Liver (tissue), 9 donors: ENCODE measurements around the gene GUCD1. TPM values are rescaled to one million over a fixed set of nuclear protein-coding genes. Genes with fewer than 3 reads are reported as not detected.

ENCODE experiments used
- DNase-seq: peaks from one replicate; pipeline ENCODE4 v3.0.0-alpha.2; 2017; ENCODE audit warnings: low spot score
- H3K27ac ChIP-seq, 2 donors: one replicate each; pipeline ENCODE4 v1.7.0; 2013; ENCODE audit warnings: inconsistent platforms in 2 of 2, low read length in 2 of 2, control low read depth in 1 of 2, low read depth in 1 of 2, mild to moderate bottlenecking in 1 of 2
- H3K27me3 ChIP-seq, 4 donors: one replicate each; pipeline versions ENCODE4 v1.6.1 to v1.7.0; 2013; ENCODE audit warnings: low read length in 3 of 4, inconsistent platforms in 1 of 4, mild to moderate bottlenecking in 1 of 4, moderate library complexity in 1 of 4; ENCODE audit not compliant: control insufficient read depth in 4 of 4, insufficient read depth in 4 of 4
- H3K36me3 ChIP-seq, 4 donors: one replicate each; pipeline versions ENCODE4 v1.6.1 to v1.7.0; 2013; ENCODE audit warnings: low read length in 3 of 4, mild to moderate bottlenecking in 3 of 4, low read depth in 1 of 4, moderate library complexity in 1 of 4; ENCODE audit not compliant: control insufficient read depth in 4 of 4, insufficient read depth in 3 of 4
- H3K4me1 ChIP-seq, 4 donors: one replicate each; pipeline versions ENCODE4 v1.6.1 to v1.7.0; 2013; ENCODE audit warnings: low read length in 3 of 4, mild to moderate bottlenecking in 3 of 4, moderate library complexity in 1 of 4; ENCODE audit not compliant: control insufficient read depth in 4 of 4, insufficient read depth in 4 of 4
- H3K4me3 ChIP-seq, 3 donors: one replicate each; pipeline versions ENCODE4 v1.6.1 to v1.7.0; 2013; ENCODE audit warnings: low read length in 3 of 3, control low read depth in 1 of 3, low read depth in 1 of 3, mild to moderate bottlenecking in 1 of 3
- H3K9ac ChIP-seq, 2 donors: one replicate each; pipeline ENCODE4 v1.7.0; 2013; ENCODE audit warnings: low read length in 2 of 2, mild to moderate bottlenecking in 2 of 2, moderate library complexity in 2 of 2, control low read depth in 1 of 2, low read depth in 1 of 2
- H3K9me3 ChIP-seq, 4 donors: one replicate each; pipeline versions ENCODE4 v1.6.1 to v1.7.0; 2013; ENCODE audit warnings: low read length in 3 of 4; ENCODE audit not compliant: control insufficient read depth in 4 of 4
- ATF3 ChIP-seq: IDR thresholded peaks from 2 replicates; pipeline ENCODE4 v1.6.1; 2016; ENCODE audit warnings: antibody characterized with exemption
- EGR1 ChIP-seq, 2 donors: IDR thresholded peaks; 2 replicates each; pipeline ENCODE4 v1.6.1; 2016 to 2018; ENCODE audit warnings: antibody characterized with exemption in 2 of 2, low read depth in 2 of 2
- FOXA1 ChIP-seq: IDR thresholded peaks from 2 replicates; pipeline ENCODE4 v1.6.1; 2016; ENCODE audit warnings: antibody characterized with exemption
- FOXA2 ChIP-seq: IDR thresholded peaks from 2 replicates; pipeline ENCODE4 v1.6.1; 2016; ENCODE audit warnings: antibody characterized with exemption
- GABPA ChIP-seq, 2 donors: IDR thresholded peaks in 1 of 2; conservative IDR thresholded peaks in 1 of 2; 2 replicates each; pipeline ENCODE4 v1.6.1; 2016; ENCODE audit warnings: antibody characterized with exemption in 2 of 2, mild to moderate bottlenecking in 1 of 2, moderate library complexity in 1 of 2
- HNF4A ChIP-seq, 2 donors: conservative IDR thresholded peaks; 2 replicates each; pipeline ENCODE4 v1.6.1; 2016; ENCODE audit warnings: antibody characterized with exemption in 2 of 2, mild to moderate bottlenecking in 2 of 2
- HNF4G ChIP-seq: IDR thresholded peaks from 2 replicates; pipeline ENCODE4 v1.6.1; 2016; ENCODE audit warnings: antibody characterized with exemption
- JUND ChIP-seq, 2 donors: IDR thresholded peaks; 2 replicates each; pipeline ENCODE4 v1.6.1; 2016; ENCODE audit warnings: antibody characterized with exemption in 2 of 2
- NR2F2 ChIP-seq: IDR thresholded peaks from 2 replicates; pipeline ENCODE4 v1.6.1; 2016; ENCODE audit warnings: antibody characterized with exemption
- RAD21 ChIP-seq, 2 donors: IDR thresholded peaks; 2 replicates each; pipeline ENCODE4 v1.6.1; 2016; ENCODE audit warnings: antibody characterized with exemption in 2 of 2, mild to moderate bottlenecking in 2 of 2
- RXRA ChIP-seq, 2 donors: IDR thresholded peaks; 2 replicates each; pipeline ENCODE4 v1.6.1; 2017 to 2018; ENCODE audit warnings: antibody characterized with exemption in 2 of 2, mild to moderate bottlenecking in 1 of 2
- SP1 ChIP-seq: IDR thresholded peaks from 2 replicates; pipeline ENCODE4 v1.6.1; 2018; ENCODE audit warnings: antibody characterized with exemption, mild to moderate bottlenecking
- TAF1 ChIP-seq: conservative IDR thresholded peaks from 2 replicates; pipeline ENCODE4 v1.6.1; 2016; ENCODE audit warnings: antibody characterized with exemption, mild to moderate bottlenecking
- YY1 ChIP-seq: IDR thresholded peaks from 2 replicates; pipeline ENCODE4 v1.6.1; 2016; ENCODE audit warnings: antibody characterized with exemption, mild to moderate bottlenecking
- WGBS: extraction: QIAGEN DNeasy Blood & Tissue Kit; methylation state at CpG from one replicate; pipeline ENCODE4 v1.1.7; 2013; 5-methylcytosine and 5-hydroxymethylcytosine counted together
- polyA plus RNA-seq, 2 donors: library from polyadenylated mRNA; stranded (reverse) in 1 of 2; unstranded in 1 of 2; fragments of 200-250 nt in 1 of 2; fragments of >200 nt in 1 of 2; fragmentation: Nextera tagmentation in 1 of 2; extraction: Ambion mirVana in 1 of 2; gene quantifications; one replicate each; pipeline versions ENCODE4 v1.2.1 to v1.2.3, GENCODE V29; 2013 to 2015
- total RNA-seq, 2 donors: library from RNA; depleted of rRNA; stranded (reverse); fragments of >200 nt; gene quantifications; one replicate each; pipeline ENCODE4 v1.2.3, GENCODE V29; 2014
- TF ChIP-seq, protein P1 (sequence below): IDR thresholded peaks from 2 replicates; pipeline ENCODE4 v1.6.1; 2016; ENCODE audit warnings: antibody characterized with exemption
- TF ChIP-seq, protein P2 (sequence below): fragments of 150-350 bp; IDR thresholded peaks from 2 replicates; pipeline ENCODE4 v1.5.1; 2017; ENCODE audit warnings: improper control_type of control experiment, low read depth, low read length; ENCODE audit not compliant: missing input control
- TF ChIP-seq, protein P3 (sequence below): IDR thresholded peaks from 2 replicates; pipeline ENCODE4 v1.6.1; 2016; ENCODE audit warnings: antibody characterized with exemption, mild to moderate bottlenecking
- TF ChIP-seq, protein P4 (sequence below): IDR thresholded peaks from 2 replicates; pipeline ENCODE4 v1.6.1; 2016; ENCODE audit warnings: antibody characterized with exemption
- donor health status: healthy.
- donor health status: healthy.
- donor health status: healthy.
- donor health status: healthy.
- donor health status: healthy.

GUCD1 gene
- total and polyA plus RNA-seq, 4 donors, result 118 to 202 (median 179) TPM

DNA sequence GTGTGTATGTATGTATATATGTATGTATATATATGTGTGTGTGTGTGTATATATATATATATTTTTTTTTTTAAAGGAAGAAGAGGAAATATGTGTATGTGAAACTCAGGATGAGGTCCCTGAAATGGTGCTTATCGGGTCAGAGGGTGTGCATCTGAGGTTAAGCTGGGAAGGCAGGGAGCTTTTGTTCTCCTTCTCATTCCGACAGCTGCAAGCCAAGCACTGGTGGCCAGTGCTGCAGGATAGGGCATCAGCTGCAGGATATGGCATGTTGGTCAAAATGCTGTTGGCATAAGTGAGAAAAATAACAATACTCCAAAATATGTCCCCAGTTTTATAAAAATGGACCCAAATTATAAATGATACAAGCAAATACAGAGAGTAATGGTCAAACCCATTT lies 8.3 kb upstream of the GUCD1 start:
- Histone ChIP-seq H3K36me3 (peaks cover 8 to 29% (median 20%) of the 10 kb centered on the region in 4 donors), H3K27ac (no peak overlapping the region), H3K4me1 (peaks cover 0 to 55% (median 36%) of the 10 kb centered on the region in 4 donors), H3K27me3 (no peaks in the 10 kb centered on the region), H3K9ac (no peak overlapping the region), H3K9me3 (no peaks in the 10 kb centered on the region), H3K4me3 (no peak overlapping the region)
- WGBS, result 93% methylated on average over 2 of the region's 2 CpGs
- no peak for DNase-seq
- TF ChIP-seq RAD21 (IDR thresholded peaks at IDR 0.05) (no peak), HNF4G (no peak), FOXA2 (no peak), YY1 (no peak), TAF1 (no peak), JUND (IDR thresholded peaks at IDR 0.05) (no peak), RXRA (IDR thresholded peaks at IDR 0.05) (no peak), FOXA1 (no peak), HNF4A (conservative IDR thresholded peaks at IDR 0.05) (no peak), ATF3 (no peak)
- TF ChIP-seq, protein P1, sequence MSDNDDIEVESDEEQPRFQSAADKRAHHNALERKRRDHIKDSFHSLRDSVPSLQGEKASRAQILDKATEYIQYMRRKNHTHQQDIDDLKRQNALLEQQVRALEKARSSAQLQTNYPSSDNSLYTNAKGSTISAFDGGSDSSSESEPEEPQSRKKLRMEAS, result no peak
- TF ChIP-seq, protein P2, sequence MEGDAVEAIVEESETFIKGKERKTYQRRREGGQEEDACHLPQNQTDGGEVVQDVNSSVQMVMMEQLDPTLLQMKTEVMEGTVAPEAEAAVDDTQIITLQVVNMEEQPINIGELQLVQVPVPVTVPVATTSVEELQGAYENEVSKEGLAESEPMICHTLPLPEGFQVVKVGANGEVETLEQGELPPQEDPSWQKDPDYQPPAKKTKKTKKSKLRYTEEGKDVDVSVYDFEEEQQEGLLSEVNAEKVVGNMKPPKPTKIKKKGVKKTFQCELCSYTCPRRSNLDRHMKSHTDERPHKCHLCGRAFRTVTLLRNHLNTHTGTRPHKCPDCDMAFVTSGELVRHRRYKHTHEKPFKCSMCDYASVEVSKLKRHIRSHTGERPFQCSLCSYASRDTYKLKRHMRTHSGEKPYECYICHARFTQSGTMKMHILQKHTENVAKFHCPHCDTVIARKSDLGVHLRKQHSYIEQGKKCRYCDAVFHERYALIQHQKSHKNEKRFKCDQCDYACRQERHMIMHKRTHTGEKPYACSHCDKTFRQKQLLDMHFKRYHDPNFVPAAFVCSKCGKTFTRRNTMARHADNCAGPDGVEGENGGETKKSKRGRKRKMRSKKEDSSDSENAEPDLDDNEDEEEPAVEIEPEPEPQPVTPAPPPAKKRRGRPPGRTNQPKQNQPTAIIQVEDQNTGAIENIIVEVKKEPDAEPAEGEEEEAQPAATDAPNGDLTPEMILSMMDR, result no peak

DNA sequence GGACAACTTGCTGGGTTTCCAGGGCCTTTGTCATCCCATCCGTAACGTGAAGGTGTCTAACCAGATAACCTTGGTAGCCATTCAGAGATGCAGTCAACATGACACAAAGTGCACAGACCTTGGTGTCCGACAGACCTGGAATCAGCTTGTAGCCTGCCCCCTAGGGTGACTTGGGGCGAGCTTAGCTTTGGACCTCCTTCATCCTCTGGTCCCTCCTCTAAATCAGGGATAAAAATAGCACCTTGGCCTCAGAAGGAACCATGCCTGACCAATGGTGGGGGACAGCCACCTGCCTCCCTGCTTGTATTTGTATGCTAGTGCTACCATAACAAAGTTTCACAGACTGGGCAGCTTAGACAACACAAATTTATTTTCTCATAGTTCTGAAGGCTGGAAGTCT lies 4.5 kb upstream of the GUCD1 start:
- no peak for DNase-seq
- peaks cover 3 to 30% (median 26%) of the 10 kb centered on the region in 4 donors for H3K36me3 ChIP-seq

More for the DNA sequence above, 4.5 kb upstream of the GUCD1 start:
- TF ChIP-seq EGR1 (IDR thresholded peaks at IDR 0.05; ENCODE audit: low read depth in 2 of 2) (no peak), SP1 (no peak), FOXA1 (no peak), HNF4A (conservative IDR thresholded peaks at IDR 0.05) (no peak), RXRA (IDR thresholded peaks at IDR 0.05) (no peak), NR2F2 (no peak), GABPA (IDR thresholded peaks at IDR 0.05 in 1 of 2, conservative IDR thresholded peaks at IDR 0.05 in 1 of 2) (no peak), TAF1 (no peak), FOXA2 (no peak), HNF4G (no peak), YY1 (no peak), JUND (IDR thresholded peaks at IDR 0.05) (no peak), ATF3 (no peak)
- TF ChIP-seq, protein P2, result no peak
- TF ChIP-seq, protein P1, result no peak
- TF ChIP-seq, protein P3, sequence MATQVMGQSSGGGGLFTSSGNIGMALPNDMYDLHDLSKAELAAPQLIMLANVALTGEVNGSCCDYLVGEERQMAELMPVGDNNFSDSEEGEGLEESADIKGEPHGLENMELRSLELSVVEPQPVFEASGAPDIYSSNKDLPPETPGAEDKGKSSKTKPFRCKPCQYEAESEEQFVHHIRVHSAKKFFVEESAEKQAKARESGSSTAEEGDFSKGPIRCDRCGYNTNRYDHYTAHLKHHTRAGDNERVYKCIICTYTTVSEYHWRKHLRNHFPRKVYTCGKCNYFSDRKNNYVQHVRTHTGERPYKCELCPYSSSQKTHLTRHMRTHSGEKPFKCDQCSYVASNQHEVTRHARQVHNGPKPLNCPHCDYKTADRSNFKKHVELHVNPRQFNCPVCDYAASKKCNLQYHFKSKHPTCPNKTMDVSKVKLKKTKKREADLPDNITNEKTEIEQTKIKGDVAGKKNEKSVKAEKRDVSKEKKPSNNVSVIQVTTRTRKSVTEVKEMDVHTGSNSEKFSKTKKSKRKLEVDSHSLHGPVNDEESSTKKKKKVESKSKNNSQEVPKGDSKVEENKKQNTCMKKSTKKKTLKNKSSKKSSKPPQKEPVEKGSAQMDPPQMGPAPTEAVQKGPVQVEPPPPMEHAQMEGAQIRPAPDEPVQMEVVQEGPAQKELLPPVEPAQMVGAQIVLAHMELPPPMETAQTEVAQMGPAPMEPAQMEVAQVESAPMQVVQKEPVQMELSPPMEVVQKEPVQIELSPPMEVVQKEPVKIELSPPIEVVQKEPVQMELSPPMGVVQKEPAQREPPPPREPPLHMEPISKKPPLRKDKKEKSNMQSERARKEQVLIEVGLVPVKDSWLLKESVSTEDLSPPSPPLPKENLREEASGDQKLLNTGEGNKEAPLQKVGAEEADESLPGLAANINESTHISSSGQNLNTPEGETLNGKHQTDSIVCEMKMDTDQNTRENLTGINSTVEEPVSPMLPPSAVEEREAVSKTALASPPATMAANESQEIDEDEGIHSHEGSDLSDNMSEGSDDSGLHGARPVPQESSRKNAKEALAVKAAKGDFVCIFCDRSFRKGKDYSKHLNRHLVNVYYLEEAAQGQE, result no peak
- TF ChIP-seq, protein P4, sequence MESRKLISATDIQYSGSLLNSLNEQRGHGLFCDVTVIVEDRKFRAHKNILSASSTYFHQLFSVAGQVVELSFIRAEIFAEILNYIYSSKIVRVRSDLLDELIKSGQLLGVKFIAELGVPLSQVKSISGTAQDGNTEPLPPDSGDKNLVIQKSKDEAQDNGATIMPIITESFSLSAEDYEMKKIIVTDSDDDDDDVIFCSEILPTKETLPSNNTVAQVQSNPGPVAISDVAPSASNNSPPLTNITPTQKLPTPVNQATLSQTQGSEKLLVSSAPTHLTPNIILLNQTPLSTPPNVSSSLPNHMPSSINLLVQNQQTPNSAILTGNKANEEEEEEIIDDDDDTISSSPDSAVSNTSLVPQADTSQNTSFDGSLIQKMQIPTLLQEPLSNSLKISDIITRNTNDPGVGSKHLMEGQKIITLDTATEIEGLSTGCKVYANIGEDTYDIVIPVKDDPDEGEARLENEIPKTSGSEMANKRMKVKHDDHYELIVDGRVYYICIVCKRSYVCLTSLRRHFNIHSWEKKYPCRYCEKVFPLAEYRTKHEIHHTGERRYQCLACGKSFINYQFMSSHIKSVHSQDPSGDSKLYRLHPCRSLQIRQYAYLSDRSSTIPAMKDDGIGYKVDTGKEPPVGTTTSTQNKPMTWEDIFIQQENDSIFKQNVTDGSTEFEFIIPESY, result no peak
- H3K9me3 ChIP-seq, result no peaks in the 10 kb centered on the region
- 78% methylated on average over 4 of the region's 4 CpGs for WGBS
- no peak overlapping the region for H3K4me3 ChIP-seq
- no peak overlapping the region for H3K9ac ChIP-seq
- H3K27ac ChIP-seq, result no peak overlapping the region
- peaks cover 0 to 40% (median 30%) of the 10 kb centered on the region in 4 donors for H3K4me1 ChIP-seq
- no peaks in the 10 kb centered on the region for H3K27me3 ChIP-seq
